ENCODE results near the gene TNIK. TPM values are rescaled to one million over a fixed set of nuclear protein-coding genes. Genes with fewer than 3 reads are reported as not detected.

Gene TNIK
- total and polyA plus RNA-seq, 2 of the 13 experiments (the other 11 are each of a cell fraction or from before 2014, with no cell fraction given): 0.15 to 0.22 TPM

DNA sequence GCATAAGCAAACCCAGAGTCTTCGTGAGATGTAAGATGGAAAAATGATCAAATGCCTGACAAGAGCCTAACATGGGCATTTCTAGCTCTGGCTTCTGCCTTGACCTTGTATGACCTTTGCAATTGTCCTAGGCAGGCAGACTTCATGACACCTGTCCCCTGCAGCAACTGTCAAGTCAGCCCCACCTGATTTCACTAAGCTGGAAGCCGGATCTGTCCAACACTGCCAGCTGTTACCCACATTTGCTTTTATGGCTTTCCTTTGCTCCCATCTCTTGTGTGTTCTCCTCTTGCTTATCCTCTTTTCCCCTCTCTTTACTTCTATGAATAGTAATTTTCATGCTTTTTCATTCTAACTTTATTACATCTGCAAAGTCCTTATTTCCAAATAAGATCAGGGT is 48.5 kb upstream of the TNIK start:
- H4K20me1 ChIP-seq (ENCODE audit: insufficient read depth, low read length): no peaks in the 10 kb centered on the region
- WGBS (ENCODE audit: low lambda C conversion rate): 45% methylated on average over 2 of the region's 2 CpGs
- no peak overlapping the region for H3K4me2 ChIP-seq (ENCODE audit: low read depth, low read length)
- TF ChIP-seq ZMYM3 (CRISPR knock-in tag; IDR thresholded peaks at IDR 0.05) (no peak), AGO1 (IDR thresholded peaks at IDR 0.05; ENCODE audit: low read depth, low read length, poor library complexity, severe bottlenecking) (no peak), RARA (CRISPR knock-in tag; IDR thresholded peaks at IDR 0.05) (no peak), POGZ (CRISPR knock-in tag; IDR thresholded peaks at IDR 0.05) (no peak), ESRRA (CRISPR knock-in tag; IDR thresholded peaks at IDR 0.05; ENCODE audit: low read depth) (no peak), MIER3 (CRISPR knock-in tag; IDR thresholded peaks at IDR 0.05; ENCODE audit: borderline replicate concordance) (no peak), ZNF441 (CRISPR knock-in tag; IDR thresholded peaks at IDR 0.05; ENCODE audit: borderline replicate concordance) (no peak), GTF3A (CRISPR knock-in tag; conservative IDR thresholded peaks at IDR 0.05) (no peak), NCOA2 (CRISPR knock-in tag; IDR thresholded peaks at IDR 0.05) (no peak), FIP1L1 (IDR thresholded peaks at IDR 0.05; ENCODE audit: borderline replicate concordance, insufficient read depth, low read depth, low read length) (no peak), ZSCAN9 (CRISPR knock-in tag; IDR thresholded peaks at IDR 0.05; ENCODE audit: borderline replicate concordance) (no peak), ZNF432 (CRISPR knock-in tag; IDR thresholded peaks at IDR 0.05; ENCODE audit: borderline replicate concordance) (no peak), ZKSCAN1 (IDR thresholded peaks at IDR 0.05; ENCODE audit: low read length) (no peak), BRCA1 (CRISPR knock-in tag; IDR thresholded peaks at IDR 0.05) (no peak), POLR2AphosphoS2 (IDR thresholded peaks at IDR 0.05; ENCODE audit: low read depth, low read length) (no peak), SCMH1 (CRISPR knock-in tag; IDR thresholded peaks at IDR 0.05; ENCODE audit: borderline replicate concordance) (no peak), ZNF510 (CRISPR knock-in tag; IDR thresholded peaks at IDR 0.05; ENCODE audit: low read depth) (no peak)
- TF ChIP-seq, protein P1, sequence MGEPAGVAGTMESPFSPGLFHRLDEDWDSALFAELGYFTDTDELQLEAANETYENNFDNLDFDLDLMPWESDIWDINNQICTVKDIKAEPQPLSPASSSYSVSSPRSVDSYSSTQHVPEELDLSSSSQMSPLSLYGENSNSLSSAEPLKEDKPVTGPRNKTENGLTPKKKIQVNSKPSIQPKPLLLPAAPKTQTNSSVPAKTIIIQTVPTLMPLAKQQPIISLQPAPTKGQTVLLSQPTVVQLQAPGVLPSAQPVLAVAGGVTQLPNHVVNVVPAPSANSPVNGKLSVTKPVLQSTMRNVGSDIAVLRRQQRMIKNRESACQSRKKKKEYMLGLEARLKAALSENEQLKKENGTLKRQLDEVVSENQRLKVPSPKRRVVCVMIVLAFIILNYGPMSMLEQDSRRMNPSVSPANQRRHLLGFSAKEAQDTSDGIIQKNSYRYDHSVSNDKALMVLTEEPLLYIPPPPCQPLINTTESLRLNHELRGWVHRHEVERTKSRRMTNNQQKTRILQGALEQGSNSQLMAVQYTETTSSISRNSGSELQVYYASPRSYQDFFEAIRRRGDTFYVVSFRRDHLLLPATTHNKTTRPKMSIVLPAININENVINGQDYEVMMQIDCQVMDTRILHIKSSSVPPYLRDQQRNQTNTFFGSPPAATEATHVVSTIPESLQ (CRISPR knock-in tag; conservative IDR thresholded peaks at IDR 0.05): no peak
- H3K9ac ChIP-seq (ENCODE audit: insufficient read depth, low read depth, low read length): no peak overlapping the region
- H3K4me3 ChIP-seq (replicated peaks in 1 of 3; ENCODE audit: insufficient read depth in 1 of 3, low read depth in 2 of 3, low read length in 3 of 3): no peak overlapping the region
- no peak for FAIRE-seq
- H3K27me3 ChIP-seq (ENCODE audit: control insufficient read depth in 1 of 2, insufficient read depth in 2 of 2, low read length in 2 of 2): no peaks in the 10 kb centered on the region; a peak in 1 of 5 replicates
- DNase-seq (ENCODE audit: low spot score): no peak
- no peak overlapping the region for H2AFZ ChIP-seq (ENCODE audit: low read length)
- no peak for ATAC-seq
- no TSS peak for BruUV-seq (replicated peaks)
- CTCF ChIA-PET (ENCODE audit: low intra/inter-chr PET ratio, low total read pairs): no interaction called here
- in situ Hi-C loops (cut with HindIII; ENCODE audit: extremely low pct_ligation_motif_present, low pct_unique_long_range_greater_than_20kb) (no loop called here), intact Hi-C loops (cut with micrococcal nuclease; ENCODE audit: unreplicated experiment) (no loop called here)
- H3K36me3 ChIP-seq (replicated peaks in 1 of 2; ENCODE audit: control insufficient read depth in 1 of 2, insufficient read depth in 2 of 2, low read length in 2 of 2): no peaks in the 10 kb centered on the region
- POLR2A ChIA-PET: no interaction called here
- no peak overlapping the region for H3K27ac ChIP-seq (ENCODE audit: extremely low read length, insufficient read depth, low read length)
- H3K79me2 ChIP-seq (ENCODE audit: insufficient read depth, low read length): no peaks in the 10 kb centered on the region
- H3K4me1 ChIP-seq (ENCODE audit: insufficient read depth, low read length): no peaks in the 10 kb centered on the region
- no peaks in the 10 kb centered on the region for H3K9me3 ChIP-seq (ENCODE audit: low read length)

Measured in HepG2 (cell line).